Vagina (tissue), 2 donors: ENCODE results near the gene EOLA2.

Experiments
- POLR2A ChIP-seq, 2 donors: fragments of 450-650 bp; IDR thresholded peaks; one replicate each; pipeline ENCODE4 v1.6.1; 2017; ENCODE audit warnings: antibody characterized with exemption in 2 of 2, mild to moderate bottlenecking in 2 of 2, moderate library complexity in 2 of 2
- POLR2AphosphoS5 ChIP-seq, 2 donors: sonication (generic); formaldehyde crosslinking; IDR thresholded peaks; one replicate each; pipeline ENCODE4 v1.9.0; 2017; ENCODE audit warnings: antibody characterized with exemption in 2 of 2, mild to moderate bottlenecking in 2 of 2, low read depth in 1 of 2; ENCODE audit not compliant: insufficient read depth in 1 of 2

DNA sequence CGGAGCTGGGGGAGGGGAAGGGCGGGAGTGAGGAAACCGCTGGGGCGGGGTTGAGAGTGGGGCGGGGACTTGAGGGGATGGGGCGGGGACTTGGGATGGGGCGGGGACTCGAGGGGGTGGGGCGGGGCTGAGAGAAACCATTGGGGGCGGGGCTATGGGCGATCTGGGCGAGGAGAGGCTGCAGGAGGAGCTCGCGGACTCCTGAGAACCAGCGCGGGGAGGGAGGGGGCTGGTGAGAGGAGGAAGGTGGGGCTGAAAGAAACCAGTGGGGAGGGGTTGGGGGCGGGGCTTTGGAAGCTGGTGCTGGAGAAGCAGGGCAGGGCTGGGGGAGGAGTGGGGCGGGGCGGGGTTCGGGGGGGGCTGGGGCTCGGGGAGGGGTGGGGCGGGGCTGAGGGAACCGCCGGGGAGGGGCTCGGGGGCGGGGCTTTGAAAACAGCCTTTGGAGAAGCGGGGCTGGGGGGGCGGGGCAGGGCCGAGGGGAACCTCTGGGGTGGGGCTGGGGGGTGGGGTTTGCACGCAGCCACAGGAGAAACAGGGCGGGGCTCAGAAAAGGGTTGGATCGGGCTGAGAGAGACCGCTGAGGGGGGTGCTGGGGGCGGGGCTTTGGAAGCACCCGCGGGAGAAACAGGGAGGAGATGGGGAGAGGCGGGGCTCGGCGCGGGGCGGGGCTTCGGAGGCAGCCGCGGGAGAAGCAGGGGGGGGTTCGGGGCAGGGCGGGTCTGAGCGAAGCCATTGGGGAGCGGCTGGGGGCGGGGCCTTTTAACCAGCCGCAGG, 777 bp upstream of the EOLA2 start:
- TF ChIP-seq POLR2A (IDR thresholded peaks at IDR 0.05) = no peak
- TF ChIP-seq POLR2AphosphoS5 (IDR thresholded peaks at IDR 0.05; ENCODE audit: insufficient read depth in 1 of 2, low read depth in 1 of 2) = no peak
